GM19193 (cell line): ENCODE measurements around the gene DYRK1A.

Experiments
- POLR2A ChIP-seq: IDR thresholded peaks from 4 replicates; pipeline ENCODE4 v1.6.1; 2011; ENCODE audit not compliant: insufficient read depth, insufficient read length; ENCODE audit errors: extremely low read depth

DYRK1A gene

GRCh38 chr21:37437376-37438080 is 71.0 kb downstream of the DYRK1A start:
- TF ChIP-seq POLR2A, result no peak

- no peak for TF ChIP-seq POLR2A
Measured at GRCh38 chr21:37443683-37444082, 77.1 kb downstream of the DYRK1A start.

DNA sequence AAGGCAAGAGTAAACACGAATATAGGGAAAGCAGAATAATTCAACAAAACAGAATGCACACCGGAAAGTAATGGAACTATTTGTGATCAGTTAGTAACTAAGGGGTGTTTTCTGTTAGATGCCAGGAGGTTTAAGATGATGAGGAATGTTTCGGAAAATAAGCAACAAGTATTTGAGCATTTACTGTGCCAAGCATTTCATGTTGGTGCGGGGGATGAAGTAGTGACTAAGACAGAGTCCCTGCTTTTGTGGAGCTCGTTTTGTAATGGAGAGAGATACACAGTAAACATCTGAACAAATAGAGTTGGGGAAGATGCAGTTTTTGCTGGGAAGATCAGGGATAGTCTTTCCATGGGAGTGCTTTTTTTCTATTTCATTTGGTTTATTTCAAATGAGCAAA is 78.7 kb downstream of the DYRK1A start:
- TF ChIP-seq POLR2A, result no peak

DNA sequence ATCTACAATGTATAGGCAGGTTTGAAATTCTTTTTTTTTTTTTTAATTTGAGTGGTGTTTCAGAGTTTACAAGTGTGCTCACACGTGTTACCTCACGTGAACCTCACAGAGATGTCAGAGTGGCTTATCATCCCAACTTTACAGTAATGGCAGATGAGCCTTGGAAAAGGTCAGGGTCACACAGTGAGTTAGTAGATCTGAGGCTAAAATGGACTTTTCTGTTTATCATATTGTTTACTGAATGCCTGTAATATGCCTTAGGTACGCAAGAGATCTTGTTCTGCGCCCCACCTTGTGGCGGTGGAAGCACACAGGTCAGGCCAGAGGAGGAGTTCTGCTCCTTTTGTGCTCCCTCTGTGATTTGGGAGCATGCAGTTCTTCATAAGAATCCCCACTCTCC is 80.0 kb downstream of the DYRK1A start:
- TF ChIP-seq POLR2A, result no peak

GRCh38 chr21:37447288-37447936 is 80.8 kb downstream of the DYRK1A start:
- no peak for TF ChIP-seq POLR2A

- no peak for TF ChIP-seq POLR2A
Measured at GRCh38 chr21:37449302-37449937, 82.8 kb downstream of the DYRK1A start.

DNA sequence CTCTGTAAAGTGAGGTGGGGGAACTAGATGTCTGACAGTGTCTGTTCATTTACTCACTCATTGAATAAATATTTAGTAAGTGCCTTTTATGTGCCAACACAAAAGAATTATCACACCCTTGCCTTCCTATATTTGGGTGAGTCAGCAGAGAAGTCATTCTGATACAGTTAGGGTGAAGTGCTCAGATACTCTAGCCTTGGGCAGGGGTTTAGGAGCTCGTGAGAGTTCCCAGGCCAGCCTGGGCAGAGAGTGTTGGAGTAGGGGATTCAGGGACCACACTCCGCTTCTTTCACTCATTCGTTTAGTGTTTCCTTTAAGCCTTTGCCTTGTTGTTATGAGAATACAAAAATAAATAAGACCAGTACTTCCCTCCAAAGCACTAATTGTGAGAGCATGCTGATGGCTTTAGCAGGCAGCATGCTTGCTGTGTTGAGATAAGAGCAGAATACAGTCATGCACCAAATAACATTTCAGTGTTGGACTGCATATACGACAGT is 83.9 kb downstream of the DYRK1A start:
- no peak for TF ChIP-seq POLR2A

DNA sequence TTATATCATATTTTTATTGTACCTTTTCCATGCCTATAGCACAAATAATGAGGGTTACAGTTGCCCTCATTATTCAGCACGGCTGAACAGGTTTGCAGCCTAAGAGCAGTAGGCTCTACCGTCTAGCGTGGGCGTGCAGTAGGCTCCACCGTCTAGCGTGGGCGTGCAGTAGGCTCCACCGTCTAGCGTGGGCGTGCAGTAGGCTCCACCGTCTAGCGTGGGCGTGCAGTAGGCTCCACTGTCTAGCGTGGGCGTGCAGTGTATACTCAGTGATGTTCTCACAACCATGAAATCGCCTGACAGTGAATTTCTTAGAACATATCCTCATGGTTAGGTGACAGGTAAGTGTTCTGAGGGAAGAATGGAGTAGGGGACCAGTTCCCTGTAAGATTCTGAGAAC is 84.9 kb downstream of the DYRK1A start:
- TF ChIP-seq POLR2A, result no peak

DNA sequence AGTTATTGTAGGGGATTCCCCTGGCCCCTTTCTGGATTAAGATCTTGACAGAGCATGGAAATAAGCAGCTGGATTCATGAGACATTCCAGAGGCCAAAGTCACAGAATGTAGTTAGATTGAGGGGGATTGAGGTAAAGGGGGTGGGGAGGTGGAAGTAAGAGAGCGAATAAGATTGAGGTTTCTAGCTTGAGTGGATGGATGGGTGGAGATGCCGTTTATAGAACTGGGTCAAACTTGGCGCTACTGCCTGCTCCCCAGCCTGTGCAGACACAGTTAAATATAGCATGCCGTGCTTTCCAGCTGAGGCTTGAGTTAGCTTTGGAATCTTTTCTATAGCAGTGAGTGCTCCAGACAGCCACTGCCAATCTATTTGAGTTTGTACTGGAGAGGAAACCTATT is 85.7 kb downstream of the DYRK1A start:
- TF ChIP-seq POLR2A, result no peak

DNA sequence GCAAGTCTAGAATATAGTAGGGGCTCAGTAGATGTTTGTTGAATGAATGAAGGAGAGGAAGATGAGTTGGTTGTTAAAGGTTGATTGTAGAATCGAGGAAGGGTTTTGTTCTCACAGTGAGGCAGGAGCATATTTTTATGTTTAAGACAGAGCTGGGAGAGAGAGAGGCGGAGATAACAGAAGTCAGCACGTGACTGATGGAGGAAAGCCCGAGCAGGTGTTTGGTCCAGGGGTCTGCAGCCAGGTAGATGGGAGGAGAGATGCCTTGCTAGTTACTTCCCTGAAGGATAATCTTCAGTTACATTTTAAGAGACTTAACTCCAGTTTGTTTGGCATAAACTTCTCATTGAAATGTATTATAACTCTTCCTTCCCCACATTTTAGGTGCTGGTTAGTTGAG is 86.8 kb downstream of the DYRK1A start:
- TF ChIP-seq POLR2A, result no peak

- TF ChIP-seq POLR2A, result no peak
Measured at GRCh38 chr21:37454869-37455503, 88.4 kb downstream of the DYRK1A start.

DNA sequence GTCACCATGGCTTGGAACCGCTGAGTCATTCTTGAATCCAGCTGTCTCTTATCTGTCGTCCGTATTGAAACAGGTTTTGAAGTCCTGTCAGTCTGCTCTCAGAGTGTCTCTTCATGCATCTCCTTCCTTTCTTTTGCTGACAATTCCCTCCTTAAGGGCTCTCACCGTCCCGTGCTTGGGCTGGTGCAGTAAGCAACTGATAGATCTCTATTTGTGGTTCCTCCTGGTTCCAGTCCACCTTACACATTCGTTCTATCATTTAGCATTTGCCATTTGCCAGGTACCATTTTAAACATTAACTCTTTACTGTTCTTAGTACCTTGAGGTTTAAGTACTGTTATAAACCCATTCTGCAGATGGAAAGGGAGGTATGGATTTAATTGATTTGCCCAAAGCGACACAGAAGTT is 88.9 kb downstream of the DYRK1A start:
- TF ChIP-seq POLR2A, result no peak

DNA sequence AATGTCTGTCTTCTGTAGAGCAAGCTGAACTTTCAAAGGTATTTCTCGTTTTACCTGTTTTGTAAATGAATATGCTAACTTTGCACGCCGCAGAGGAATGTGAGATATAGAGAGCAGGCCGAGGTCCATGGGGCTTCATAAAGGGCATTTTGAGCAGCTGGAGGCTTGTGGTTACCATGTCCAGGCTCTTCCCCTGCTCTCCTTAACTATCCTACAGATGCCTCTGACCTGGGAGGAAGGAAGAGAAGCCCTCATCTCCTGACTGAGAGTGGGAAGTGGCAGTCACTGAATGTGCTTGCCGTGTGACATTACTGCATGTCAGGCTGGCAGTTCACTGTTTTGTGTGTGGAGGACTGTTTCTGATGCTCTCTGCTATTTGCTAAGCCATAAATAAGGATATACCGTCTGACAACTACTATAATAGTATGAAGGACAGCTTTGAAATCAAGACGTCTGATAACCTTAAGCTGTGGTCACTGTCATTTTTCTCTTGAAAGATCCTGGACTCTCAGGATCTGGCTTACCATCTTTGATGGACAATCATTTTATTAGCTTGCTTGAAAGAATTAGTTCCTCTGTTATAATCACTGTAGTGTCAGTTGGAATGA is 92.2 kb downstream of the DYRK1A start:
- no peak for TF ChIP-seq POLR2A

GRCh38 chr21:37459575-37459974 is 93.0 kb downstream of the DYRK1A start:
- no peak for TF ChIP-seq POLR2A

DNA sequence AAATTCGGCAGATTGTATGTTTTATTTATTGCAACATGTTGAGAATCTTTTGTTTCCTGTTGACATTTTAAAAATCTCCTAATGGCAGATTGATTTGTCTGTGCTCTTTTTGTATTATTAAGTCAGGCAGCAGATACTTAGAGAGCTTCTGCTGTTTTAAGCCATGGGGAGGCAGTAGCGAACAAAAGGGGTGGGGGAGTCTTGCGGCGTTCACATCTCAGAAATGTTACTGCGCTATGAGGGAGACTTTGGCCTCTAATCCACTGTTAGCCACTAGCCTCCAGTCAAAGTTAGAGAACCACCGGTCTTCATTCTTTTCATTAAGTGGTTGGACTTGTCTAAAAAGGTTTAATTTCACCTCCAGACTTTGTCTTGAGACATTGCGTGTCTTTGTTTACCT is 93.6 kb downstream of the DYRK1A start:
- no peak for TF ChIP-seq POLR2A
